ENCODE data around the gene EVI5. TPM values are rescaled to one million over a fixed set of nuclear protein-coding genes. Genes with fewer than 3 reads are reported as not detected.

The EVI5 gene
- total RNA-seq, 1 experiment from 2014 or later, result 11.4 TPM

- ChIA-PET CTCF (no interaction called here), POLR2A (no interaction called here)
- no peaks in the 10 kb centered on the region for H3K27me3 Mint-ChIP-seq (ENCODE audit: low read depth)
- DNase-seq (ENCODE audit: low spot score), result no peak
- ATAC-seq, result no peak
- H3K9me3 Mint-ChIP-seq, result no peaks in the 10 kb centered on the region
- H3K36me3 Mint-ChIP-seq, result no peaks in the 10 kb centered on the region
- H3K4me1 Mint-ChIP-seq, result no peaks in the 10 kb centered on the region
- TF ChIP-seq CREB1 (CRISPR knock-in tag; IDR thresholded peaks at IDR 0.05), result no peak
- no peak overlapping the region for H3K27ac Mint-ChIP-seq
- H3K4me3 Mint-ChIP-seq, result no peak overlapping the region
Observed at GRCh38 chr1:92567211-92567868, 217.6 kb downstream of the EVI5 start.

GRCh38 chr1:92563457-92564216 lies 221.3 kb downstream of the EVI5 start:
- ATAC-seq, result no peak
- Mint-ChIP-seq H3K4me1 (no peaks in the 10 kb centered on the region), H3K9me3 (no peaks in the 10 kb centered on the region), H3K4me3 (no peak overlapping the region), H3K36me3 (no peaks in the 10 kb centered on the region), H3K27me3 (ENCODE audit: low read depth) (no peaks in the 10 kb centered on the region), H3K27ac (no peak overlapping the region)
- TF ChIP-seq, protein P1, sequence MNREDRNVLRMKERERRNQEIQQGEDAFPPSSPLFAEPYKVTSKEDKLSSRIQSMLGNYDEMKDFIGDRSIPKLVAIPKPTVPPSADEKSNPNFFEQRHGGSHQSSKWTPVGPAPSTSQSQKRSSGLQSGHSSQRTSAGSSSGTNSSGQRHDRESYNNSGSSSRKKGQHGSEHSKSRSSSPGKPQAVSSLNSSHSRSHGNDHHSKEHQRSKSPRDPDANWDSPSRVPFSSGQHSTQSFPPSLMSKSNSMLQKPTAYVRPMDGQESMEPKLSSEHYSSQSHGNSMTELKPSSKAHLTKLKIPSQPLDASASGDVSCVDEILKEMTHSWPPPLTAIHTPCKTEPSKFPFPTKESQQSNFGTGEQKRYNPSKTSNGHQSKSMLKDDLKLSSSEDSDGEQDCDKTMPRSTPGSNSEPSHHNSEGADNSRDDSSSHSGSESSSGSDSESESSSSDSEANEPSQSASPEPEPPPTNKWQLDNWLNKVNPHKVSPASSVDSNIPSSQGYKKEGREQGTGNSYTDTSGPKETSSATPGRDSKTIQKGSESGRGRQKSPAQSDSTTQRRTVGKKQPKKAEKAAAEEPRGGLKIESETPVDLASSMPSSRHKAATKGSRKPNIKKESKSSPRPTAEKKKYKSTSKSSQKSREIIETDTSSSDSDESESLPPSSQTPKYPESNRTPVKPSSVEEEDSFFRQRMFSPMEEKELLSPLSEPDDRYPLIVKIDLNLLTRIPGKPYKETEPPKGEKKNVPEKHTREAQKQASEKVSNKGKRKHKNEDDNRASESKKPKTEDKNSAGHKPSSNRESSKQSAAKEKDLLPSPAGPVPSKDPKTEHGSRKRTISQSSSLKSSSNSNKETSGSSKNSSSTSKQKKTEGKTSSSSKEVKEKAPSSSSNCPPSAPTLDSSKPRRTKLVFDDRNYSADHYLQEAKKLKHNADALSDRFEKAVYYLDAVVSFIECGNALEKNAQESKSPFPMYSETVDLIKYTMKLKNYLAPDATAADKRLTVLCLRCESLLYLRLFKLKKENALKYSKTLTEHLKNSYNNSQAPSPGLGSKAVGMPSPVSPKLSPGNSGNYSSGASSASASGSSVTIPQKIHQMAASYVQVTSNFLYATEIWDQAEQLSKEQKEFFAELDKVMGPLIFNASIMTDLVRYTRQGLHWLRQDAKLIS (CRISPR knock-in tag; IDR thresholded peaks at IDR 0.05; ENCODE audit: borderline replicate concordance), result no peak
- TF ChIP-seq, protein P2, sequence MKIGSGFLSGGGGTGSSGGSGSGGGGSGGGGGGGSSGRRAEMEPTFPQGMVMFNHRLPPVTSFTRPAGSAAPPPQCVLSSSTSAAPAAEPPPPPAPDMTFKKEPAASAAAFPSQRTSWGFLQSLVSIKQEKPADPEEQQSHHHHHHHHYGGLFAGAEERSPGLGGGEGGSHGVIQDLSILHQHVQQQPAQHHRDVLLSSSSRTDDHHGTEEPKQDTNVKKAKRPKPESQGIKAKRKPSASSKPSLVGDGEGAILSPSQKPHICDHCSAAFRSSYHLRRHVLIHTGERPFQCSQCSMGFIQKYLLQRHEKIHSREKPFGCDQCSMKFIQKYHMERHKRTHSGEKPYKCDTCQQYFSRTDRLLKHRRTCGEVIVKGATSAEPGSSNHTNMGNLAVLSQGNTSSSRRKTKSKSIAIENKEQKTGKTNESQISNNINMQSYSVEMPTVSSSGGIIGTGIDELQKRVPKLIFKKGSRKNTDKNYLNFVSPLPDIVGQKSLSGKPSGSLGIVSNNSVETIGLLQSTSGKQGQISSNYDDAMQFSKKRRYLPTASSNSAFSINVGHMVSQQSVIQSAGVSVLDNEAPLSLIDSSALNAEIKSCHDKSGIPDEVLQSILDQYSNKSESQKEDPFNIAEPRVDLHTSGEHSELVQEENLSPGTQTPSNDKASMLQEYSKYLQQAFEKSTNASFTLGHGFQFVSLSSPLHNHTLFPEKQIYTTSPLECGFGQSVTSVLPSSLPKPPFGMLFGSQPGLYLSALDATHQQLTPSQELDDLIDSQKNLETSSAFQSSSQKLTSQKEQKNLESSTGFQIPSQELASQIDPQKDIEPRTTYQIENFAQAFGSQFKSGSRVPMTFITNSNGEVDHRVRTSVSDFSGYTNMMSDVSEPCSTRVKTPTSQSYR (CRISPR knock-in tag; IDR thresholded peaks at IDR 0.05), result no peak
- TF ChIP-seq FOXJ3 (CRISPR knock-in tag; IDR thresholded peaks at IDR 0.05; ENCODE audit: borderline replicate concordance) (no peak), STAT6 (CRISPR knock-in tag; conservative IDR thresholded peaks at IDR 0.05; ENCODE audit: low read depth) (no peak)
- ChIA-PET CTCF (interaction anchor here (0.8 kb wide), 1 partner anchor 12 kb away, joined by 4 read pairs; no protein-coding TSS in a partner anchor), POLR2A (no interaction called here)
- DNase-seq (ENCODE audit: low spot score), result no peak

GRCh38 chr1:92556350-92556749 lies 228.6 kb downstream of the EVI5 start:
- no peak overlapping the region for H3K27ac Mint-ChIP-seq
- POLR2A ChIA-PET, result no interaction called here
- ATAC-seq (no peak), DNase-seq (ENCODE audit: low spot score) (no peak)
- H3K4me1 Mint-ChIP-seq, result no peaks in the 10 kb centered on the region
- H3K36me3 Mint-ChIP-seq, result no peaks in the 10 kb centered on the region
- peaks cover 5% of the 10 kb centered on the region; the same call in 1 of the 2 replicates for H3K9me3 Mint-ChIP-seq
- no peaks in the 10 kb centered on the region for H3K27me3 Mint-ChIP-seq (ENCODE audit: low read depth)
- CTCF ChIA-PET, result no interaction called here
- no peak overlapping the region for H3K4me3 Mint-ChIP-seq
- no peak for TF ChIP-seq RELA (CRISPR knock-in tag; IDR thresholded peaks at IDR 0.05; ENCODE audit: borderline replicate concordance)
- TF ChIP-seq, protein P3, sequence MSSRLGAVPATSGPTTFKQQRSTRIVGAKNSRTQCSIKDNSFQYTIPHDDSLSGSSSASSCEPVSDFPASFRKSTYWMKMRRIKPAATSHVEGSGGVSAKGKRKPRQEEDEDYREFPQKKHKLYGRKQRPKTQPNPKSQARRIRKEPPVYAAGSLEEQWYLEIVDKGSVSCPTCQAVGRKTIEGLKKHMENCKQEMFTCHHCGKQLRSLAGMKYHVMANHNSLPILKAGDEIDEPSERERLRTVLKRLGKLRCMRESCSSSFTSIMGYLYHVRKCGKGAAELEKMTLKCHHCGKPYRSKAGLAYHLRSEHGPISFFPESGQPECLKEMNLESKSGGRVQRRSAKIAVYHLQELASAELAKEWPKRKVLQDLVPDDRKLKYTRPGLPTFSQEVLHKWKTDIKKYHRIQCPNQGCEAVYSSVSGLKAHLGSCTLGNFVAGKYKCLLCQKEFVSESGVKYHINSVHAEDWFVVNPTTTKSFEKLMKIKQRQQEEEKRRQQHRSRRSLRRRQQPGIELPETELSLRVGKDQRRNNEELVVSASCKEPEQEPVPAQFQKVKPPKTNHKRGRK (CRISPR knock-in tag; IDR thresholded peaks at IDR 0.05; ENCODE audit: borderline replicate concordance), result no peak
- no peak for TF ChIP-seq GABPB1 (CRISPR knock-in tag; IDR thresholded peaks at IDR 0.05)
- TF ChIP-seq NR1H2 (CRISPR knock-in tag; IDR thresholded peaks at IDR 0.05), result no peak
- TF ChIP-seq ELF4 (CRISPR knock-in tag; IDR thresholded peaks at IDR 0.05; ENCODE audit: low read depth), result no peak
- no peak for TF ChIP-seq EMX1 (CRISPR knock-in tag; IDR thresholded peaks at IDR 0.05)
- TF ChIP-seq, protein P4, sequence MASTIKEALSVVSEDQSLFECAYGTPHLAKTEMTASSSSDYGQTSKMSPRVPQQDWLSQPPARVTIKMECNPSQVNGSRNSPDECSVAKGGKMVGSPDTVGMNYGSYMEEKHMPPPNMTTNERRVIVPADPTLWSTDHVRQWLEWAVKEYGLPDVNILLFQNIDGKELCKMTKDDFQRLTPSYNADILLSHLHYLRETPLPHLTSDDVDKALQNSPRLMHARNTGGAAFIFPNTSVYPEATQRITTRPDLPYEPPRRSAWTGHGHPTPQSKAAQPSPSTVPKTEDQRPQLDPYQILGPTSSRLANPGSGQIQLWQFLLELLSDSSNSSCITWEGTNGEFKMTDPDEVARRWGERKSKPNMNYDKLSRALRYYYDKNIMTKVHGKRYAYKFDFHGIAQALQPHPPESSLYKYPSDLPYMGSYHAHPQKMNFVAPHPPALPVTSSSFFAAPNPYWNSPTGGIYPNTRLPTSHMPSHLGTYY (CRISPR knock-in tag; IDR thresholded peaks at IDR 0.05), result no peak
- TF ChIP-seq ZNF416 (CRISPR knock-in tag; IDR thresholded peaks at IDR 0.05), result no peak
- TF ChIP-seq FOXP1 (CRISPR knock-in tag; IDR thresholded peaks at IDR 0.05; ENCODE audit: borderline replicate concordance), result no peak
